ENCODE data around the gene ODR4.

- TF ChIP-seq, protein P1, sequence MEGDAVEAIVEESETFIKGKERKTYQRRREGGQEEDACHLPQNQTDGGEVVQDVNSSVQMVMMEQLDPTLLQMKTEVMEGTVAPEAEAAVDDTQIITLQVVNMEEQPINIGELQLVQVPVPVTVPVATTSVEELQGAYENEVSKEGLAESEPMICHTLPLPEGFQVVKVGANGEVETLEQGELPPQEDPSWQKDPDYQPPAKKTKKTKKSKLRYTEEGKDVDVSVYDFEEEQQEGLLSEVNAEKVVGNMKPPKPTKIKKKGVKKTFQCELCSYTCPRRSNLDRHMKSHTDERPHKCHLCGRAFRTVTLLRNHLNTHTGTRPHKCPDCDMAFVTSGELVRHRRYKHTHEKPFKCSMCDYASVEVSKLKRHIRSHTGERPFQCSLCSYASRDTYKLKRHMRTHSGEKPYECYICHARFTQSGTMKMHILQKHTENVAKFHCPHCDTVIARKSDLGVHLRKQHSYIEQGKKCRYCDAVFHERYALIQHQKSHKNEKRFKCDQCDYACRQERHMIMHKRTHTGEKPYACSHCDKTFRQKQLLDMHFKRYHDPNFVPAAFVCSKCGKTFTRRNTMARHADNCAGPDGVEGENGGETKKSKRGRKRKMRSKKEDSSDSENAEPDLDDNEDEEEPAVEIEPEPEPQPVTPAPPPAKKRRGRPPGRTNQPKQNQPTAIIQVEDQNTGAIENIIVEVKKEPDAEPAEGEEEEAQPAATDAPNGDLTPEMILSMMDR (IDR thresholded peaks at IDR 0.05) = no peak
- TF ChIP-seq POLR2A (IDR thresholded peaks at IDR 0.05) = peak in 1 of 2 donors; percentile 3
Measured at GRCh38 chr1:186375929-186376319, 286 bp downstream of the ODR4 start.

Measured in thyroid gland (tissue), 4 donors.